AG10803 (cell line): ENCODE results near the gene INSYN2B.
A peak's percentile ranks its signal among the peaks of the same experiment; 100 is the strongest.

Experiments used
- DNase-seq: peaks from one replicate; pipeline ENCODE4 v3.0.0; 2010; ENCODE audit warnings: low read depth
- H3K4me3 ChIP-seq: 2 replicates; pipeline ENCODE4 v1.5.1; 2011; ENCODE audit warnings: mild to moderate bottlenecking, low read length, control low read depth
- TF ChIP-seq, protein P1 (sequence below): conservative IDR thresholded peaks from 2 replicates; pipeline ENCODE4 v1.5.1; 2011; ENCODE audit warnings: mild to moderate bottlenecking, low read length, control low read depth, inconsistent platforms

INSYN2B gene

GRCh38 chr5:169874621-169875020 lies 105.7 kb downstream of the INSYN2B start:
- DNase-seq = peak; percentile 67
- TF ChIP-seq, protein P1, sequence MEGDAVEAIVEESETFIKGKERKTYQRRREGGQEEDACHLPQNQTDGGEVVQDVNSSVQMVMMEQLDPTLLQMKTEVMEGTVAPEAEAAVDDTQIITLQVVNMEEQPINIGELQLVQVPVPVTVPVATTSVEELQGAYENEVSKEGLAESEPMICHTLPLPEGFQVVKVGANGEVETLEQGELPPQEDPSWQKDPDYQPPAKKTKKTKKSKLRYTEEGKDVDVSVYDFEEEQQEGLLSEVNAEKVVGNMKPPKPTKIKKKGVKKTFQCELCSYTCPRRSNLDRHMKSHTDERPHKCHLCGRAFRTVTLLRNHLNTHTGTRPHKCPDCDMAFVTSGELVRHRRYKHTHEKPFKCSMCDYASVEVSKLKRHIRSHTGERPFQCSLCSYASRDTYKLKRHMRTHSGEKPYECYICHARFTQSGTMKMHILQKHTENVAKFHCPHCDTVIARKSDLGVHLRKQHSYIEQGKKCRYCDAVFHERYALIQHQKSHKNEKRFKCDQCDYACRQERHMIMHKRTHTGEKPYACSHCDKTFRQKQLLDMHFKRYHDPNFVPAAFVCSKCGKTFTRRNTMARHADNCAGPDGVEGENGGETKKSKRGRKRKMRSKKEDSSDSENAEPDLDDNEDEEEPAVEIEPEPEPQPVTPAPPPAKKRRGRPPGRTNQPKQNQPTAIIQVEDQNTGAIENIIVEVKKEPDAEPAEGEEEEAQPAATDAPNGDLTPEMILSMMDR = no peak
- no peak overlapping the region for H3K4me3 ChIP-seq

DNA sequence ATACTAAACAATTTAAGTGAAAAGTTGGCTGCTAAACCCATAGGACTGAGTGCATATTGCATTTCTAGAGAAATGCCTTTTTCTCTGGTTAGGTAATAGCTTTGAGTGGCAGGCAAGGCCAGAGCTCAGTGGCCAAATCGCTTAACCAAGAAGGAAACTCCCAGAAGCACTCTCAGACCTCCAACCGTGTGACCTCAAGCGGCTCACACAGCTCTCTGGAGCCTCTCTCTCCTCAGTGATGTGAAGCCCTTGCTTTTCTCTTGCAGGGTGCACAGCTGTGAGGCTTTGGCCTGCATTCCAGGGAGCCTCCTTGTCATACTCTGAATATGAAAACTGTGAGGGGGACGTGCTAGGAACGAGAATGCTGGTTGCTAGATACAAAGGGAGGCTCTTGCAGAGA lies 106.7 kb downstream of the INSYN2B start:
- peak; percentile 79 for DNase-seq
- TF ChIP-seq, protein P1 = no peak
- no peak overlapping the region for H3K4me3 ChIP-seq

- TF ChIP-seq, protein P1 = no peak
- DNase-seq = no peak
- H3K4me3 ChIP-seq = no peak overlapping the region
Observed at GRCh38 chr5:169871826-169872490, 108.3 kb downstream of the INSYN2B start.

GRCh38 chr5:169870211-169870610 lies 110.1 kb downstream of the INSYN2B start:
- TF ChIP-seq, protein P1 = no peak
- no peak overlapping the region for H3K4me3 ChIP-seq
- no peak for DNase-seq

GRCh38 chr5:169869066-169869465 lies 111.2 kb downstream of the INSYN2B start:
- TF ChIP-seq, protein P1 = no peak
- no peak for DNase-seq
- no peak overlapping the region for H3K4me3 ChIP-seq

GRCh38 chr5:169867347-169867746 lies 112.9 kb downstream of the INSYN2B start:
- H3K4me3 ChIP-seq = no peak overlapping the region
- DNase-seq = no peak
- TF ChIP-seq, protein P1 = no peak

- no peak for DNase-seq
- H3K4me3 ChIP-seq = no peak overlapping the region
- TF ChIP-seq, protein P1 = no peak
Observed at GRCh38 chr5:169864483-169864882, 115.8 kb downstream of the INSYN2B start.
